ENCODE data around the gene VGLL4. TPM values are rescaled to one million over a fixed set of nuclear protein-coding genes. Genes with fewer than 3 reads are reported as not detected.

The VGLL4 gene
- total RNA-seq, 2 donors from 2014 or later = 87.2 to 203 TPM

DNA sequence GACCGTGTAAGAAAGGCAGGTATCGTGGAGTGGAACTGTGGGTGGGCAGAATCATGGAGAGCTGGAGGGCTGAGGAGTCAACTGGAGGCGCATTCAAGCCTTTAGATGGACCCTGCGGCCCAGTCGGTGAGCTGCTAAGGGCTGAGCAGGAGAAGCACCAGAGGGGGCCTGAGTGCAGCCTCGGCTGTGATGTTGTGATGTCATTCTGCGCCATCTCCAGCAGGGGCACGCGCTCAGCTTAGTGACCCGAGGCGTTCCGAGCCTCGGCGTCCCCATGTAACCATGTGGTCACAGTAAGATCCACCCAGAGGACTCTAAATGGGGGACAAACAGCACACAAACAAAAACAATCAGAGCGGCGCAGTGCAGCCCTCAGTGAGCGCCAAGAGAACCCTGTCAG lies 76.8 kb downstream of the VGLL4 start:
- WGBS = 88% methylated on average over 14 of the region's 17 CpGs
- H3K36me3 ChIP-seq = no peaks in the 10 kb centered on the region
- TF ChIP-seq POLR2A (IDR thresholded peaks at IDR 0.05) (no peak), CTCF (IDR thresholded peaks at IDR 0.05) (no peak), POLR2AphosphoS5 (IDR thresholded peaks at IDR 0.05) (no peak)
- DNase-seq (ENCODE audit: low spot score) = no peak
- intact Hi-C loops (cut with DNase I) = no loop called here
- H3K4me1 ChIP-seq (replicated peaks) = no peaks in the 10 kb centered on the region
- H3K4me3 ChIP-seq = no peak overlapping the region
- no peak overlapping the region for H3K27ac ChIP-seq
- no peaks in the 10 kb centered on the region for H3K9me3 ChIP-seq
- H3K27me3 ChIP-seq (replicated peaks; ENCODE audit: insufficient read depth) = no peaks in the 10 kb centered on the region

GRCh38 chr3:11566478-11566877 lies 77.2 kb downstream of the VGLL4 start:
- Histone ChIP-seq H3K4me1 (replicated peaks) (no peaks in the 10 kb centered on the region), H3K4me3 (no peak overlapping the region), H3K27me3 (replicated peaks; ENCODE audit: insufficient read depth) (no peaks in the 10 kb centered on the region), H3K27ac (no peak overlapping the region), H3K9me3 (no peaks in the 10 kb centered on the region), H3K36me3 (no peaks in the 10 kb centered on the region)
- 86% methylated on average over 20 of the region's 20 CpGs for WGBS
- intact Hi-C loops (cut with DNase I) = no loop called here
- no peak for DNase-seq (ENCODE audit: low spot score)
- TF ChIP-seq CTCF (IDR thresholded peaks at IDR 0.05) (no peak), POLR2A (IDR thresholded peaks at IDR 0.05) (no peak), POLR2AphosphoS5 (IDR thresholded peaks at IDR 0.05) (no peak)

- TF ChIP-seq CTCF (IDR thresholded peaks at IDR 0.05) = no peak
- TF ChIP-seq POLR2AphosphoS5 (IDR thresholded peaks at IDR 0.05) = no peak
- no peak for TF ChIP-seq POLR2A (IDR thresholded peaks at IDR 0.05)
- no peaks in the 10 kb centered on the region for H3K36me3 ChIP-seq
- H3K9me3 ChIP-seq = no peaks in the 10 kb centered on the region
- H3K4me1 ChIP-seq (replicated peaks) = no peaks in the 10 kb centered on the region
- H3K27ac ChIP-seq = no peak overlapping the region
- H3K4me3 ChIP-seq = no peak overlapping the region
- intact Hi-C loops (cut with DNase I) = no loop called here
- DNase-seq (ENCODE audit: low spot score) = no peak
- no peaks in the 10 kb centered on the region for H3K27me3 ChIP-seq (replicated peaks; ENCODE audit: insufficient read depth)
- 88% methylated on average over 9 of the region's 9 CpGs for WGBS
These were observed 77.8 kb downstream of the VGLL4 start for GRCh38 chr3:11565932-11566331.

DNA sequence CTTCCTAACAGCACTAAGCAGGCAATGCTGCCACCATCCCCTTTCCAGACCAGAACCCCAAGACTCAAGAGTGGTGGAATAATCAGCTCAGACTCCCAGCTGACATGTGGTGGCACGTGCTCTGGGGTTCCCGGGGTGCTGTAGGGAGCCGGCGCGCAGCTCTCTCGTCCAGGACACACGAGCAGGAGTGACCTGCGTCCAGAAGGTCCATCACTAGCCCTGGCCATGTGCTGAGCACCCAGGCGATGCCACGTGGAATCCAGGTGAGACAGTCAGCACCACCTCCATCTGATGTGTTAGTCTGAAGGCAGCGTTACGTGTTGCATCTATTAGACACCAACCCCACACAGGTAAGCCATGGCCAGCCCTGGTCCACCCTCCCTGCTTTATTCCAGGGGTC lies 78.2 kb downstream of the VGLL4 start:
- TF ChIP-seq CTCF (IDR thresholded peaks at IDR 0.05) (no peak), POLR2AphosphoS5 (IDR thresholded peaks at IDR 0.05) (no peak), POLR2A (IDR thresholded peaks at IDR 0.05) (no peak)
- no peak for DNase-seq (ENCODE audit: low spot score)
- no peak overlapping the region for H3K27ac ChIP-seq
- H3K36me3 ChIP-seq = no peaks in the 10 kb centered on the region
- H3K9me3 ChIP-seq = no peaks in the 10 kb centered on the region
- no peak overlapping the region for H3K4me3 ChIP-seq
- H3K27me3 ChIP-seq (replicated peaks; ENCODE audit: insufficient read depth) = no peaks in the 10 kb centered on the region
- no peaks in the 10 kb centered on the region for H3K4me1 ChIP-seq (replicated peaks)
- whole genome bisulfite sequencing = 88% methylated on average over 12 of the region's 12 CpGs
- intact Hi-C loops (cut with DNase I) = no loop called here

- Histone ChIP-seq H3K4me3 (no peak overlapping the region), H3K4me1 (replicated peaks) (no peaks in the 10 kb centered on the region), H3K27me3 (replicated peaks; ENCODE audit: insufficient read depth) (no peaks in the 10 kb centered on the region), H3K36me3 (no peaks in the 10 kb centered on the region), H3K27ac (no peak overlapping the region), H3K9me3 (no peaks in the 10 kb centered on the region)
- TF ChIP-seq CTCF (IDR thresholded peaks at IDR 0.05) = no peak
- TF ChIP-seq POLR2AphosphoS5 (IDR thresholded peaks at IDR 0.05) = no peak
- no peak for TF ChIP-seq POLR2A (IDR thresholded peaks at IDR 0.05)
- intact Hi-C loops (cut with DNase I) = no loop called here
- WGBS = 83% methylated on average over 16 of the region's 16 CpGs
- DNase-seq (ENCODE audit: low spot score) = no peak
These were observed 78.6 kb downstream of the VGLL4 start for GRCh38 chr3:11565072-11565471.

All from prostate gland (tissue), 2 donors.